Measurements from ENCODE around the gene PPP1R9A. TPM values are rescaled to one million over a fixed set of nuclear protein-coding genes. Genes with fewer than 3 reads are reported as not detected.

The PPP1R9A gene
- total and polyA plus RNA-seq, 10 of the 15 experiments (the other 5 are each of a cell fraction or from before 2014, with no cell fraction given) = 0.04 to 0.12 TPM; not detected in 8

GRCh38 chr7:94972296-94972695 is 64.9 kb downstream of the PPP1R9A start (continued):
- TF ChIP-seq ZNF592 (IDR thresholded peaks at IDR 0.05) (no peak), SIN3A (IDR thresholded peaks at IDR 0.05; ENCODE audit: low read depth, low read length) (no peak), USF1 (IDR thresholded peaks at IDR 0.05; ENCODE audit: borderline replicate concordance, extremely low read length, insufficient read depth, low read depth, low read length) (no peak), ZSCAN29 (IDR thresholded peaks at IDR 0.05) (no peak), PBX3 (IDR thresholded peaks at IDR 0.05; ENCODE audit: insufficient replicate concordance, low read depth, low read length) (no peak)

GRCh38 chr7:94973844-94974243 is 66.5 kb downstream of the PPP1R9A start:
- Histone ChIP-seq H4K20me1 (ENCODE audit: control insufficient read depth, insufficient read depth) (no peaks in the 10 kb centered on the region), H3K27ac (ENCODE audit: control insufficient read depth, insufficient read depth) (no peak overlapping the region), H3K9me3 (replicated peaks; ENCODE audit: control insufficient read depth, insufficient read depth, low read length) (no peaks in the 10 kb centered on the region), H3K79me2 (ENCODE audit: control insufficient read depth, insufficient read depth, low read length) (no peaks in the 10 kb centered on the region), H3K4me3 (no peak overlapping the region), H3K4me1 (ENCODE audit: control insufficient read depth, insufficient read depth, low read length) (no peaks in the 10 kb centered on the region), H3K36me3 (ENCODE audit: control insufficient read depth in 2 of 2, insufficient read depth in 2 of 2, low read length in 1 of 2) (no peaks in the 10 kb centered on the region), H3K27me3 (replicated peaks in 1 of 2; ENCODE audit: control insufficient read depth in 2 of 2, insufficient read depth in 2 of 2, low read length in 1 of 2) (no peaks in the 10 kb centered on the region), H2AFZ (ENCODE audit: control insufficient read depth, low read depth, low read length) (no peak overlapping the region), H3K4me2 (ENCODE audit: control insufficient read depth, insufficient read depth) (no peak overlapping the region), H3K9ac (ENCODE audit: control insufficient read depth, insufficient read depth, low read length) (no peak overlapping the region)
- no TSS peak for BruUV-seq (replicated peaks)
- in situ Hi-C loops (cut with MboI) (no loop called here), intact Hi-C loops (cut with micrococcal nuclease; ENCODE audit: unreplicated experiment) (no loop called here)
- ATAC-seq = no peak
- SMC1A ChIA-PET (ENCODE audit: uncharacterized antibody, unreplicated experiment) = no interaction called here
- RAD21 ChIA-PET (ENCODE audit: unreplicated experiment) = no interaction called here
- WGBS (ENCODE audit: insufficient coverage, insufficient replicate concordance, low lambda C conversion rate, missing lambda C conversion rate) = 49% methylated on average over 3 of the region's 3 CpGs
- FAIRE-seq = no peak
- no peak for DNase-seq (ENCODE audit: low read depth, low spot score)
- CTCF ChIA-PET = interaction anchor here (1.4 to 2.0 kb wide), 2 partner anchors 12 to 537 kb away, joined by 3 to 4 read pairs; no protein-coding TSS in a partner anchor
- POLR2A ChIA-PET = no interaction called here
- no peak for TF ChIP-seq IKZF2 (IDR thresholded peaks at IDR 0.05)
- no peak for TF ChIP-seq SRF (IDR thresholded peaks at IDR 0.05; ENCODE audit: low read depth in 2 of 2, low read length in 2 of 2)
- TF ChIP-seq ZNF24 (IDR thresholded peaks at IDR 0.05) = no peak
- TF ChIP-seq BMI1 (IDR thresholded peaks at IDR 0.05; ENCODE audit: borderline replicate concordance) = no peak
- TF ChIP-seq BACH1 (IDR thresholded peaks at IDR 0.05; ENCODE audit: borderline replicate concordance) = no peak
- no peak for TF ChIP-seq RB1 (IDR thresholded peaks at IDR 0.05; ENCODE audit: borderline replicate concordance)
- TF ChIP-seq ATF2 (IDR thresholded peaks at IDR 0.05; ENCODE audit: low read length) = no peak
- no peak for TF ChIP-seq FOS (IDR thresholded peaks at IDR 0.05; ENCODE audit: borderline replicate concordance, extremely low read depth, insufficient read length)
- TF ChIP-seq EP300 (IDR thresholded peaks at IDR 0.05; ENCODE audit: borderline replicate concordance in 1 of 2, control insufficient read depth in 1 of 2, low read depth in 2 of 2, low read length in 2 of 2) = no peak
- TF ChIP-seq SPI1 (IDR thresholded peaks at IDR 0.05; ENCODE audit: borderline replicate concordance, insufficient read depth, low read depth, low read length) = no peak
- no peak for TF ChIP-seq ZNF622 (IDR thresholded peaks at IDR 0.05)

Data from GM12878 (cell line).